GM19035 (cell line): ENCODE results near the gene TPT1.
"Not testable (repeated sequence)": the region's sequence is repeated elsewhere in the genome, so short reads cannot be mapped to it uniquely, and the experiment has no call there.

Experiments
- ATAC-seq: cut with Tn5 transposase; IDR thresholded peaks from one replicate; pipeline ENCODE4 v1.9.1; 2021; ENCODE audit not compliant: unreplicated experiment

Gene TPT1

GRCh38 chr13:45341034-45341798 lies at the start of gene TPT1:
Gene TPT1, minus strand, starts transcription at chr13:45341183. Its CDS starts 114 bp downstream, at chr13:45341069.
- ATAC-seq = peak; percentile 83

DNA sequence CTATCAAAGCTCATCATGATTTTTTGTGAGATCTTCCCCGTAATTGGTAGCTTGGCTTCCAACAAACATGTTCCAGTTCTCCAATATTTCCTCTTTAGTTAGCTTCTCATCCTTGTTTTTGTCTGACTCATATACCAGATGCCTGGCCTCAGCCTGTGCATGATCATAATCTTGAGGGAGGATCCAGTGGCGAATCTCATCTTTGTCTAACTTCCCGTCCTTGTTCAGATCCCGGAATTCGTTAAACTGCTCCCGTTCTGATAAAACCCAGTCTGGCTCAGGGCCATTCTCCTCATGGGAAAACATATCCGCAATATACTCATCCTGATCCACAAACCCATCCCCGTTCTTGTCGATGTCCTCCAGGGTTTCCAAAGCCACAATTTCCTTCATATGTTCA lies 49.4 kb upstream of the TPT1 start:
- ATAC-seq = not testable (repeated sequence)

GRCh38 chr13:45388664-45389063 lies 47.7 kb upstream of the TPT1 start:
- no peak for ATAC-seq

DNA sequence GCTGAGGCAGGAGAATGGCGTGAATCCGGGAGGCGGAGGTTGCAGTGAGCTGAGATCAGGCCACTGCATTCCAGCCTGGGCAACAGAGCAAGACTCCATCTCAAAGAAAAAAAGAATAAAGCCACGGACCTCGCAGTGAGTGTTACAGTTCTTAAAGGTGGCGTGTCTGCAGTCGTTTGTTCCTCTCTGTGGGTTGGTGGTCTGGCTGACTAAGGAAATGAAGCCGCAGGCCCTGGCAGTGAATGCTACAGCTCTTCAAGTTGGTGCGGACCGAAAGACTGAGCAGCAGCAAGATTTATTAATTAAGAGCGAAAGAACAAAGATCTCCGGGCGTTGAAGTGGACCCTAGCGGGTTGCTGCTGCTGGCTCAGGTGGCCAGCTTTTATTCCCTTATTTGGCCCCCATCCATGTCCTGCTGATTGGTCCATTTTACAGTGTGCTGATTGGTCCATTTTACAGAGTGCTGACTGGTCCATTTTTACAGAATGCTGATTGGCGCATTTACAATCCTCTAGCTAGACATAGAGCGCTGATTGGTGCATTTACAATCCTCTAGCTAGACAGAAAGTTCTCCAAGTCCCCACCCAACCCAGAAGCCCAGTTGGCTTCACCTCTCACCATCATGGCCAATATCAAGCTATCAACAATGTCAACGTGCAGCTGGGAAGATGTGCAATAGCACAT lies 46.1 kb upstream of the TPT1 start:
- ATAC-seq = not testable (repeated sequence)

DNA sequence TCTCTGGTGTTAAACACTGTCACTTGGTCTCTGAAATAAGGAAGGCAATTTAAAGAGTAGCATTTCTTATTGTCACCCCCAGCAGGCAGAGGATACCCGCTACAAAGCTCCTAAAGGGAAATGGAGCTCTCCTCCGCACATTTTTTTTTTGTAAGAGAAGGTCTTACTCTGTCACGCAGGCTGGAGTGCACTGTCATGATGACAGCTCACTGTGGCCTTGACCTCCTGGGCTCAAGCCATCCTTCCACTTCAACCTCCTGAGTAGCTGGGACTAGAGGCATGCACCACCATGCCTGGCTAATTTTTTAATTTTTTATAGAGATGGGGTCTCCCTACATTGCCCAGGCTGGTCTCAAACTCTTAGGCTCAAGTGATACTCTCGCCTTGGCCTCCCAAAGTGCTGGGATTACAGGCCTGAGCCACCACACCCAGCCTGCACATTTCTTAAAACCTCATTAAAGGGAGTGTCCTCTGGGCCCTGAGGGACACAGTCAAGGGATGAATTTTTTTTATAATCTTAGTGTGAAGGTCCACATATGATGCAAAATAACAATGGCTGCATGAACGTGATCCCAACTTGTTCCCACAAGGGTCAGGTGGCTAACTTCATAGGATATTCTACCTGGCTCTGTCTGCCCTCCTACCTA lies 45.0 kb upstream of the TPT1 start:
- ATAC-seq = no peak

DNA sequence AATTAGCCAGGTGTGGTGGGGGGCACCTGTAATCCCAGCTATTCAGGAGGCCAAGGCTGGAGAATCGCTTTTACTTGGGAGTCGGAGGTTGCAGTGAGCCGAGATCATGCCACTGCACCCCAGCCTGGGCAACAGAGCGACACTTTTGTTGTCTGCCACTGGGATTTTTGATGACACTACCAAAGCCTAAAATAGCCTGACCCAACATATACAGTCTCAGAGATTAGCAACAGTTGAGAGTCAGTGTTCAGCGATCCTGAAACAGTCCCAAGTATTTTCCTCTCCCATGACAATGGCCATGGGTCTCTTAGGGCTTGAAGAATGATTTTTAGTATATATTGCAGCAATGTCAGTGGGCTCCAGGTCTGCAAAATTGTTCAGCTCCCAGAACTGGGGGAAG lies 44.3 kb upstream of the TPT1 start:
- no peak for ATAC-seq

DNA sequence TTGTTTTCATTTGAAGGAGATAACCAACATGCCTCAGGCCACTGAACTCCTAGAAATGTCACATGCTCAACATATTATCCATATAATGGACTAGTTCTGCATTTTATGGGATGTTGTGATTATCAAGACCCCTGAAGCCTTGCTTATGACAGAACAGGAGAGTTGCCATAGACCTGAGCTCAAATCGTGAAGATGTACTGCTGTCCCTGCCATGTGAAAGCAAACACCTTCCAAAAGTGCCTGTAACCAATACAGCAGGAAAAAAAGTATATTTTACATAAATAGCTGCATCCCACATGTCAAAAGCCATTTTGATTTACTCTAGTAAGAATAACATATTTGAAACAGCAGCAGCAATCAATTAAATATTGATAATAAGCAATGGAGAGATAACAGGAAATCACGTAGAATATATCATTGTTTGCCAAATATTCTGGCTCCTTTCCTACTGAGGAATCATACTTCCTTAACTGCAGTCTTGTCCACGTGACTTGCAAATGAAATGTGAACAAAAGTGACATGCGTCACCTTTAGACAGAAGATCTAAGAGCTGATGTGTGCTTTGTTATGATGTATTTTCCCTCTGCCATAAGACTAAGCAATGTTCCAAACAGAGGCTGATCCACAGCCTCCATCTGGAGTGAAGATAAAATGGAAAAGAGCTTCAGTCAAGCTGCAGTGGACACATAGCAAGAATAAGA lies 43.6 kb upstream of the TPT1 start:
- ATAC-seq = no peak

- not testable (repeated sequence) for ATAC-seq
These were observed 41.8 kb upstream of the TPT1 start for GRCh38 chr13:45382739-45383138.

- ATAC-seq = no peak
These were observed 40.2 kb upstream of the TPT1 start for GRCh38 chr13:45381196-45381595.

- ATAC-seq = not testable (repeated sequence)
These were observed 39.7 kb upstream of the TPT1 start for GRCh38 chr13:45380708-45381107.

GRCh38 chr13:45379516-45379915 lies 38.5 kb upstream of the TPT1 start:
- not testable (repeated sequence) for ATAC-seq

GRCh38 chr13:45378786-45379185 lies 37.8 kb upstream of the TPT1 start:
- ATAC-seq = not testable (repeated sequence)

DNA sequence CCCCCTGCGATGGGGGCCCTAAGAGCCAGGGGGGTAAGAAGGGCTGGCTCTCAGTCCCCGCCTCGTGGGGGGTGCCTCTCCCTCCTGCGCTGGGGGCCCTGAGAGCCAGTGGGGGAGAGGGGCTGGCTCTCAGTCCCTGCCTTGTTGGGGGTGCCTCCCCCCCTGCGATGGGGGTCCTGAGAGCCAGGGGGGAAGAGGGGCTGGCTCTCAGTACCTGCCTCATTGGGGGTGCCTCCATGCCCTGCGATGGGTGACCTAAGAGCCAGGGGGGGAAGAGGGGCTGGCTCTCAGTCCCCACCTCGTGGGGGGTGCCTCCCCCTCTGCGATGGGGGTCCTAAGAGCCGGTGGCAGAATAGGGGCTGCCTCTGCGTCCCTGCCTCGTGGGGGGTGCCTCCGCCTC lies 36.3 kb upstream of the TPT1 start:
- not testable (repeated sequence) for ATAC-seq

GRCh38 chr13:45376651-45377050 lies 35.7 kb upstream of the TPT1 start:
- not testable (repeated sequence) for ATAC-seq

DNA sequence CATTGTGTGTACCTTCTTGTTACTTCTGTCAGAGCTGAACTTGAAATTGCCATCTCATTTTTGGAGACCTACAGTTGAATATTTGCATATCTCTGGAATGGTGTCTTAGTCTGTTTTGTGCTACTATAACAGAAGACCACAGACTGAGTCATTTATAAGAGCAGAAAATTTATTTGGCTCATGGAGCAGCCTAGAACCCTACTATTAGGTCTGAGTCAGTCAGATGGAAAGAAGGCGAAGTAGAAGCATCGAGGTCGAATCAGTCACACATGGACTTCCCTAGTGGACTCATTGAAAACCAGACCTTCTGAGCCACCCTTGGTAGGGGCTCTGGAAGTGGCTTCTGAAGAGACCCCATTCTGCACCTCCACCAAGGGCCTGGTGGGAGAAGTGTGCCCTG lies 33.9 kb upstream of the TPT1 start:
- ATAC-seq = no peak

- ATAC-seq = no peak
These were observed 32.2 kb upstream of the TPT1 start for GRCh38 chr13:45373162-45373547.

DNA sequence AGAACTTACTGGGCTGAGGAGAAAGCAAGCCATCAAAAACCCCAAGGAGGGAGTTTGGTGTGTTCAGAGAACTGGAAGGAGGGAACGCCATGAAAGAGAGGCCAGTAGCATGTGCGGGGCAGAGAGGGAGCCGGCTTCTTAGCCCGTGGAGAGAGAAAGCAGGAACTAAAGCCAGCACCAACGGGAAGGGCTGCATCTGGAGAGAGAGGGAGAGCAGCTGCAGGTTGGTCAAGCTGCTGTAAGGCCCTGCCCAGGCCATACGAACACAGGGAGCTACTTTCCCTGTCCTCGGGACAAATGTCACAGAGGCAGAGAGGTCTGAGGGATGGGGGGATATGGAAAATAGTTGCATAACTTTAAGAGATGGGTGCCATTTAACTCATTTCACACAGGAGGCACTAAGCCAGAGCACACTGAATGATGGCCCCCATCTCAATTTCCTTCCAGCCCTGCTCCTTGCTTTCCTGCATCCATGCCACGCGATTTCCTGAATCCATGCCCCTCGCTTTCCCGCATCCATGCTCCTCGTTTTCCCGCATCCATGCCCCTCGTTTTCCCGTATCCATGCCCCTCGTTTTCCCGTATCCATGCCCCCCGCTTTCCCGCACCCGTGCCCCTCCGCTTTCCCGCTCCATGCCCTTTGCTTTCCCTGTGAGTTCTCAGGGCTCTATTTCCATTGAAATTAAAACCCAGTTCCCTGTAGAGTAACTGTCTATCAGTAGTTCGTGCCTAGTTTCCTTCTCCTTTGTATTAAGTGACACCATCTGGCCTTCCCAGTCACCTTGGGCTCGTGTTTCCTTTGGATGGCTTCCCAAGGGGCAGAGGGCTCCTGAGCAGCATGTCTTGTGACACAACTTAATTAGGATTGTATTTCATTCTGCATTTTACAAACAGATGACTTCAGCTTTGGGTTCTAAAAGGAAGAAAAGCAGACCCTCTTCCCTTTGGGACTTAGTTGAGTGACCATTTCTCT lies 31.5 kb upstream of the TPT1 start:
- no peak for ATAC-seq

- ATAC-seq = no peak
These were observed 30.0 kb upstream of the TPT1 start for GRCh38 chr13:45370922-45371406.

GRCh38 chr13:45369116-45369515 lies 28.1 kb upstream of the TPT1 start:
- no peak for ATAC-seq

GRCh38 chr13:45368571-45368970 lies 27.6 kb upstream of the TPT1 start:
- ATAC-seq = no peak
